Activated T-cell treated with anti-CD3 and anti-CD28 coated beads, Interleukin-2, amount 50 U/mL, for 4 hours (primary cell): ENCODE data around the gene CYB5RL. TPM values are rescaled to one million over a fixed set of nuclear protein-coding genes. Genes with fewer than 3 reads are reported as not detected.

Experiments used
- ATAC-seq, 2 donors: fragments of 200-7000 bp; cut with Tn5 transposase; one replicate each; pipeline ENCODE4 v1.10.0; 2021
- DNase-seq: peaks from one replicate; pipeline ENCODE4 v3.0.0-alpha.2; 2020
- H3K27me3 Mint-ChIP-seq: one replicate; pipeline ENCODE4 v1.8.0; 2021; ENCODE audit warnings: low read depth, mixed read lengths
- H3K36me3 Mint-ChIP-seq: one replicate; pipeline ENCODE4 v1.8.0; 2022; ENCODE audit warnings: mixed read lengths; ENCODE audit not compliant: insufficient read depth
- H3K4me1 Mint-ChIP-seq: one replicate; pipeline ENCODE4 v1.8.0; 2021; ENCODE audit warnings: low read depth, mixed read lengths
- H3K4me3 Mint-ChIP-seq: one replicate; pipeline ENCODE4 v1.8.0; 2021; ENCODE audit warnings: mild to moderate bottlenecking, moderate library complexity, mixed read lengths
- H3K9me3 Mint-ChIP-seq: one replicate; pipeline ENCODE4 v1.8.0; 2021; ENCODE audit warnings: mixed read lengths
- total RNA-seq, 3 donors: library from RNA; stranded (reverse); gene quantifications; one replicate each; pipeline ENCODE4 v1.2.1, GENCODE V29; 2021

The CYB5RL gene
- total RNA-seq, 3 donors from 2014 or later = 7.2 to 8.3 (median 7.7) TPM

DNA sequence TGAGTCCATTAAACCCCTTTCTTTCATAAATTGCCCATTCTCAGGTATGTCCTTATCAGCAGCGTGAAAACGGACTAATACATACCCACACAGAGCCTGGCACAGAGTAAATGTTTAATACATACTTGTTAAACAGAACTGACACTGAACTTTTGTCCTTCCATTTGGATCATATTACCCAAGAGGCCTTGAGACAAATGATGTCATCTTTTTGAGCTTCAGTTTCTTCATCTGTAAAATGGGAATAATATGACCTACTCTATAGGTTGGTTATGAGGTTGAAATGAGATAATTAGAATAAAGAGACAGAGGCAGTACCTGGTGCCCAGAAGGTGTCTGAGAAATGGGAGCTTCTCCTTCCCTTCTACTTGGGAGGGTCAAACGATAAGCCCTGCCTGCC, 13.8 kb downstream of the CYB5RL start:
- H3K27me3 Mint-ChIP-seq = no peaks in the 10 kb centered on the region
- peaks cover 36% of the 10 kb centered on the region for H3K36me3 Mint-ChIP-seq
- H3K9me3 Mint-ChIP-seq = no peaks in the 10 kb centered on the region
- no peaks in the 10 kb centered on the region for H3K4me1 Mint-ChIP-seq
- no peak overlapping the region for H3K4me3 Mint-ChIP-seq
- DNase-seq (no peak), ATAC-seq (no peak)

GRCh38 chr1:54180701-54181360, 19.0 kb downstream of the CYB5RL start:
- no peak for ATAC-seq
- DNase-seq = no peak
- no peaks in the 10 kb centered on the region for H3K9me3 Mint-ChIP-seq
- H3K4me3 Mint-ChIP-seq = no peak overlapping the region
- H3K36me3 Mint-ChIP-seq = peaks cover 19% of the 10 kb centered on the region
- no peaks in the 10 kb centered on the region for H3K4me1 Mint-ChIP-seq
- H3K27me3 Mint-ChIP-seq = no peaks in the 10 kb centered on the region

GRCh38 chr1:54178296-54179070, 21.3 kb downstream of the CYB5RL start:
- Mint-ChIP-seq H3K36me3 (peaks cover 15% of the 10 kb centered on the region), H3K27me3 (no peaks in the 10 kb centered on the region), H3K4me1 (no peaks in the 10 kb centered on the region), H3K4me3 (no peak overlapping the region), H3K9me3 (no peaks in the 10 kb centered on the region)
- DNase-seq (no peak), ATAC-seq (no peak)

GRCh38 chr1:54177726-54178125, 22.1 kb downstream of the CYB5RL start:
- H3K27me3 Mint-ChIP-seq = no peaks in the 10 kb centered on the region
- H3K4me1 Mint-ChIP-seq = no peaks in the 10 kb centered on the region
- H3K36me3 Mint-ChIP-seq = peaks cover 11% of the 10 kb centered on the region
- H3K4me3 Mint-ChIP-seq = no peak overlapping the region
- DNase-seq (no peak), ATAC-seq (no peak)
- no peaks in the 10 kb centered on the region for H3K9me3 Mint-ChIP-seq

DNA sequence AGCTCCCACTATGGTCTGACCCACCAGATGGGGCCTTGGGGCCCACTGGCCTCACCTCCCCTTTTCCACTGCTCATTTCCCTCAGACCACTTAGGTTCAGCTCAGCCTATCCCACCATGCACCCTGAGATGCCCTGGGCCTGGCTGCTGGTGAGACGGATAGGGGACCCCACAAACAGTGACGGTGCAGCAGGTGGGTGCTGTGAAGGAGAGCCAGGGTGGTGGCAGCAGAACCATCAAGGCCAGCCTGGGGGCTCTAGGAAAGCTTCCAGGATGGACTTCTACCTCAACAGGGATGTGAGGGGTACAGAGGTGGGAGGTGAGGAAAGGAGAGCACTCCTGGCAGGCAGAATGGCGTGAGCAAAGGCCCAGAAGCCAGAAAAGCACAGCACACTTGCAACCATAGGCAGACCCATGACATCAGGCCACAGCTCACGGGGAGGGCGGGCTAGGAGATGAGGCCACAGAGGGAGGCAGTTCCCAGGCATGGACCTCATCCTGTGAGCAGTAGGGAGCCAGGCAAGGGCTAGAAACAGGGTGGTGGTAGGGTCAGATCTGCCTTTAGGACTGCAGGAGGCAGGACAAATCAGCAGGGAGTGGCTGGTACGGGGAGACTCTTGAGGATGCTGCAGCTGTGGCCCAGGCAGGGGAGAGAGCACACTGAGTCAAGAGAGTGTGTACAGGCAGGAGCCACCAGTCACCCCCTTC, 23.1 kb downstream of the CYB5RL start:
- H3K27me3 Mint-ChIP-seq = no peaks in the 10 kb centered on the region
- no peak for ATAC-seq
- no peaks in the 10 kb centered on the region for H3K9me3 Mint-ChIP-seq
- DNase-seq = no peak
- H3K4me1 Mint-ChIP-seq = no peaks in the 10 kb centered on the region
- peaks cover 12% of the 10 kb centered on the region for H3K36me3 Mint-ChIP-seq
- no peak overlapping the region for H3K4me3 Mint-ChIP-seq

GRCh38 chr1:54174106-54174505, 25.7 kb downstream of the CYB5RL start:
- peaks cover 8% of the 10 kb centered on the region for H3K4me1 Mint-ChIP-seq
- no peak for ATAC-seq
- no peak overlapping the region for H3K4me3 Mint-ChIP-seq
- DNase-seq = no peak
- H3K9me3 Mint-ChIP-seq = no peaks in the 10 kb centered on the region
- H3K27me3 Mint-ChIP-seq = no peaks in the 10 kb centered on the region
- H3K36me3 Mint-ChIP-seq = peaks cover 8% of the 10 kb centered on the region

- Mint-ChIP-seq H3K4me1 (peaks cover 8% of the 10 kb centered on the region), H3K27me3 (no peaks in the 10 kb centered on the region), H3K9me3 (no peaks in the 10 kb centered on the region), H3K4me3 (no peak overlapping the region), H3K36me3 (peaks cover 8% of the 10 kb centered on the region)
- DNase-seq (no peak), ATAC-seq (no peak)
Measured at GRCh38 chr1:54173681-54174080, 26.1 kb downstream of the CYB5RL start.

DNA sequence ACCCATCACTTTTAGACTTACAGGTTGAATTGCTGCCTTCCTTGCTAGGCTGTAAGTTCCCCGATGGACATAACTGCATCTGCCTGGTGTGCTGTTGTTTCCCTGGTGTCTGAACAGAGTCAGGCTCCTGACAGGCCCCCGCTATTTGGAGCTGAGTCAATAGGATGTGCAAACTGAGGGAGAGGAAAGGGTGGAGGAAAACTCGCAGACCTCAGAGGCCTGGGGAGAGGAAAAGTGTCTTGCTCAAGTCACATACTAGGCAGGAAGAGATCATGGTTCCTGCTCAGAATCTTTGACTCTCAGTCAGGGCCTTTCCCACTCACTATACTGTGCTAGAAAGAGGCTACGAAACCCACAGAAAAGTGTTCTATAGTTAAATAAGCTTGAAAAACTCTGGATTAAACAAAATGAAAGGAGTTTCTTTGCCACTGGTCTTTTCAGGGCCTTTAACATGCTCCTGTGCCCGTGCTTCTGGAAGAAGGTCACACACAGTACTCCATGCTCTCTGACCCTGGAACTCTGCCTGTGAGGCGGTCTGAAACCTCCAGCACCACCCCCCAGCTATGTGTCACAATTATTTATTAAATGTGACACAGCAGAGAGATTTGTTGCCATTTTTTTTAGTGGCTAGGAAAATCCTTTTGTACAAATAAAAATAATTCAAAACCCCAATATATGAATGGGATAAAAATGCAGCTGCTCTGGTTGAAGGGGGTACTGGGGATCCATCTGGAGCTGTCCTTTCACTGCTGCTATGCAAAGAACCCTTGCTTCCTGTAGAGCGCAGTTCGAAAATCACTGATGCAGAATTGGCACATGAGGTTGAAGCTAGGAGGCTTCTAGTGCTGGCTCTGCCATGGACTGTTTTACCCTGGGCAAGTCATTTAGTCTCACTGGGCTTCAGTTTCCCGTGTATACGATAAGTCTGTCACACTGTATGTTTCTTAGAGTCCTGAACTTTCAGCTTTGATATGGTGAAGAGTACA, 26.9 kb downstream of the CYB5RL start:
- no peak for DNase-seq
- H3K27me3 Mint-ChIP-seq = no peaks in the 10 kb centered on the region
- H3K4me1 Mint-ChIP-seq = peaks cover 8% of the 10 kb centered on the region
- H3K9me3 Mint-ChIP-seq = no peaks in the 10 kb centered on the region
- ATAC-seq = no peak
- H3K36me3 Mint-ChIP-seq = peaks cover 5% of the 10 kb centered on the region
- H3K4me3 Mint-ChIP-seq = no peak overlapping the region

GRCh38 chr1:54171606-54172005, 28.2 kb downstream of the CYB5RL start:
- Mint-ChIP-seq H3K4me3 (no peak overlapping the region), H3K9me3 (no peaks in the 10 kb centered on the region), H3K4me1 (peaks cover 8% of the 10 kb centered on the region), H3K36me3 (peaks cover 5% of the 10 kb centered on the region), H3K27me3 (no peaks in the 10 kb centered on the region)
- no peak for ATAC-seq
- no peak for DNase-seq

DNA sequence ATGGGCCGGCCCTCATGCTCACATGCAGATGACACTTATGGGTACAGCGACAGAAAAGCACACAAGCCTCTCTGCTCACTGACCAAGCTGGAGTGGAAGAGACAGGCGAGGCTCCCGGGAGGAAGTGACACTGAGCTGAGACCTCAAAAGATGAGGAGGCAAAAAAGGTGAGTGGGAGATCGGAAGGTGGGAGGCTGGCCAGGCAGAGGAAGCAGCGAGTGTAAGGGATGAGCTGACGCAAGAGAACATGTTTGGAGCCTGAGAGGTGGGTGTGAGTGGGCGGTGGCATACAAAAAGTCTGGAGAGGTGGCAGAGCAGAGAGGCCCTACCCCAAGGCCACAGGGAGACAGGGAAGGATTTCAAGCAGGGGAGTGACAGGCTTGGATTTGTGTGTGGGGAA, 28.8 kb downstream of the CYB5RL start:
- H3K4me3 Mint-ChIP-seq = no peak overlapping the region
- H3K36me3 Mint-ChIP-seq = peaks cover 5% of the 10 kb centered on the region
- H3K27me3 Mint-ChIP-seq = no peaks in the 10 kb centered on the region
- no peak for ATAC-seq
- H3K4me1 Mint-ChIP-seq = peaks cover 8% of the 10 kb centered on the region
- DNase-seq = no peak
- no peaks in the 10 kb centered on the region for H3K9me3 Mint-ChIP-seq

DNA sequence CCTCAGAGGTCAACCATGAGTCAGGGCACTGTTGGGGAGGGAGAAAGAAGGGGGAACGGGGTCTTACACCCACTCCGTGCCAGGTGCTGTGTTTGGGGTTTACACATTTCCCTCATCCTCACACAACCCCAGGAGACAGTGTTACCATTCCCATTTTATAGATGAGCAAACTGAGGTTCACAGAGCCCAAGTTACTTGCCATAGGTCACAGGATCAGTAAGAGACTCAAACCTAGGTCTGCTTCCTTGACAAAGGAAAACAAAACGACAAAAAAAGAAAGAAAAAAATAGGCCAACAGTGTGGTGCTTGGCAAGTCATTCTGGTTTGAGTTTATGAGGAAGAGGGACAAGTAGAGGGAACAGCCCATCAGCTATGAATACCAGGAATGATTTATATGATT, 30.8 kb downstream of the CYB5RL start:
- H3K27me3 Mint-ChIP-seq = no peaks in the 10 kb centered on the region
- DNase-seq (no peak), ATAC-seq (no peak)
- peaks cover 8% of the 10 kb centered on the region for H3K4me1 Mint-ChIP-seq
- no peak overlapping the region for H3K4me3 Mint-ChIP-seq
- H3K9me3 Mint-ChIP-seq = no peaks in the 10 kb centered on the region
- peaks cover 5% of the 10 kb centered on the region for H3K36me3 Mint-ChIP-seq

DNA sequence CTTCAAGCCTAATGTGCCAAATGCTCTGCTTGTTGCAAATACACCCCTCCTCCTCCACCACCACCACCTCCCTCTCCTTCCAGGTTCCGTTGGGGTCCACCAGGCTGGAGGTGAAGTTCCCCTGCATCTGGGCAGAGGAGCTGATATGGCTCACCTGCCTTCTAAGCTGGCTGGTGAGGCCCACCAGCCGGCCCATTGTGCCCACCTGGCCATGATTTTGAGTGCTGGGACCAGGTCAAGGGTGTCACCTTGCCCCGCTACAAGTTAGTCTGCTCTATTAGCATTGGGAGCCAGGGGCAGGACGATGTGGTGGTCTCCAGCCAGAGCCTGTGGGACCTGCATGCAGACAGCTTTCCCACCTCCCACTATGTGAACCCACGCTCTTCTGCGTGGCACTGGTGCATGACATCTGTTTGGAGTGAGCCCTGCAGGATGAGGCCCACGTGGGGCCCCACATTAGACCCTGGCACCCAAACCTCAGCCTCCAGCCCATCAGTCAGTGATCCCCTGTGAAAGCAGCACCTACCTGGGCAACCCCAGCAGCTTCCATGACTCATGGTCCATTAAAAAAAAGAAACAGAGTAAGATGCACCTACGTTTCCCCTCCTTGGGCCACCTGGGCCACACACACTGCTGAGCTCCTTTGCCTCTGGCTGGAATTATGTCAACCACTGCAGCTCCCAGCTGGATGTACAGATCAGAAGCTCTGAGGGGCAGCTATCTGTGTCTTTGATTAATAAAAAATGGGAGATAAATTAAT, 31.4 kb downstream of the CYB5RL start:
- DNase-seq (no peak), ATAC-seq (no peak)
- H3K9me3 Mint-ChIP-seq = no peaks in the 10 kb centered on the region
- H3K27me3 Mint-ChIP-seq = no peaks in the 10 kb centered on the region
- no peak overlapping the region for H3K4me3 Mint-ChIP-seq
- H3K36me3 Mint-ChIP-seq = peaks cover 5% of the 10 kb centered on the region
- peaks cover 8% of the 10 kb centered on the region for H3K4me1 Mint-ChIP-seq

DNA sequence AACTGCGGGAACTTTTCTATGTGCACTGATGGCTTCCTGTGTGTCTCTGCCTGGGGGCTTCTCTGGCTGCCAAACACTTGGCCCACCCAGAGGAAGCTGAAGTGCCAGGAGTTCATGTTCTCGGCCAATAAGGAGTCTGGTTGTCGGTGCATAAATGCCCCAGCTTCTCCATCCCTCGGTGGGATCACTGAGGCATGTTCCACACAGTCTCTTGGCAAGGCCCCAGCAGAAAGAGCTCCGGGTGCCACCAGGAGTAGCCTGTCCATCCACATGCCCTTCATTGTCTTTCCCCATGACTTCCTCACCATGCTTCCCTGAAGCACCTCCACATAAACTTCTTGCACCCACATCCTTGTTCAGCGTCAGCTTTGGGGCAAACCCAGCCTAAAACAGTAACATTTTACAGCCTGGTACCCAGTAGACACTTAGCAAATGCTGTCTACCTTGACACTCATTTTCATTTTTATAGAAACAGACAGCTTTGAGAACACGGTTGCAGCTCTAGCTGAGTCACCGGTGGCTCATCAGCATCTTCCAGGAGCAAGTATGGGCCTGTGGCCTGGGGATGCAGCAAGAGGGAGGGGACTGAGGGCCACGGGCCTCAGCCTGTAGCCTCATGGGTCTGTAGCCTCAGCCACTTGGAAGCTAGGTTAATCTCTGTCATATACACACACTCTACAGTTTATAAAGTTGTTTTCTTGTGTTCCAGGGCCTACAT, 32.2 kb downstream of the CYB5RL start:
- Mint-ChIP-seq H3K9me3 (no peaks in the 10 kb centered on the region), H3K4me3 (no peak overlapping the region), H3K27me3 (no peaks in the 10 kb centered on the region), H3K4me1 (peaks cover 8% of the 10 kb centered on the region), H3K36me3 (peaks cover 4% of the 10 kb centered on the region)
- no peak for DNase-seq
- no peak for ATAC-seq
